Nucleus accumbens (tissue), 56 donors: ENCODE data around the gene MAP4K1.

Experiments used
- DNase-seq, 56 donors: peaks; one replicate each; lab custom pipeline; 2025; lab: John Stamatoyannopoulos, UW

Gene MAP4K1

GRCh38 chr19:38654628-38655055 lies 36.9 kb upstream of the MAP4K1 start:
- DNase-seq = no peak

DNA sequence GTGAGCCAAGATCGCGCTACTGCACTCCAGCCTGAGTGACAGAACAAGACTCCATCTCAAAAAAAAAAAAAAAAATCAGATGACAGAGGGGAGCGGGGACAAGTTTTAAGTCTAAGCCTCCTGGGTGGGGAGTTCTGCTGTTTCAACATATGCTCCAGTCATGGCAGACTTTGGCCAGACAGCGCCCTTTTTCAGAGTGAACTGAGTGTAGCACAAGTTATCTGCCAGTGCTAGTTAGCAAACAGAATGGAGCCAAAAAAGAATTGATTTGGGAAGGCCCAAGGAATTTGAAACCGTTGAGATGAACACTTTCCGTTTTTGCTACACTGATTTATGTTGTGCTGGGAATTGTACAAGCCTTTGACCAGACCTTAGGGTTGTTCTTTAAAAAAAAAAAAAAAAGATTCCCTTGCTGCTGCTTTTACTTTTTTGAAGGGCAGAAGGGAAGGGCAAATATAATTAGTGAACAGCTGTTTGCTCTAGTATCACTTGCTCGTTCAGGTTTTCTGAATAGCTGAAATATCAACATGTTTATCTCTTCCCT lies 35.3 kb upstream of the MAP4K1 start:
- DNase-seq = no peak

- DNase-seq = no peak
Observed at GRCh38 chr19:38650911-38651584, 33.3 kb upstream of the MAP4K1 start.

DNA sequence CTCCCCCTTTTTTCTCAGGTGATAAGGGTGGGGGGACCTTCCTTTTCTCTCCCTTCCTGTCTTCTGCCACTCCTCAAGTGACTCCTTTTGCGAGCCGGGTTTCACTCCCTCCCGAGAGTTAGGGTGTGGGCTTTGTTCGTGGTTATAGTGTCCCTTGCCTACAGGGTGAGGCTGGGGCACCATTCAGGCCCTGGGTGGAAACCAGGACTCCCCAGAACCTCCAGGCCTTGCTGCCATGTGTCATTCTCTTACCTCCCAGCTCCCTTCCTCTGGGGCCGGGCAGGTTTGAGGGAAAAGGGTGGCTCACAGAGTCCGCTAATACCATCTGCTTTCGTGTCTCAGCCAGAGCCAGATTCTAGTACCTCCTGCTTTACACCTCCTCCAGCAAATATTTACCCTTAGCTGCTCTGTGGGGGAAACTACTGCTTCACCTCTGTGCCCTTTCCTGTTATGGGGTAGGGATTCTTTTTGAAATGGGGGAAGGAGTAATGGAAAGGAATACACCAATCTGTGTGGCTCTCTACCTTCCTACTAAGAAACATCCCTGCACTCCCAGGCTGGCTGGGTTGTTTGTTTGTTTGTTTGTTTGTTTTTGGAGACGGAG lies 32.5 kb upstream of the MAP4K1 start:
- no peak for DNase-seq

GRCh38 chr19:38649305-38650171 lies 31.8 kb upstream of the MAP4K1 start:
- DNase-seq = peak in 8 of 56 donors; percentile 8 to 42 (median 22)

DNA sequence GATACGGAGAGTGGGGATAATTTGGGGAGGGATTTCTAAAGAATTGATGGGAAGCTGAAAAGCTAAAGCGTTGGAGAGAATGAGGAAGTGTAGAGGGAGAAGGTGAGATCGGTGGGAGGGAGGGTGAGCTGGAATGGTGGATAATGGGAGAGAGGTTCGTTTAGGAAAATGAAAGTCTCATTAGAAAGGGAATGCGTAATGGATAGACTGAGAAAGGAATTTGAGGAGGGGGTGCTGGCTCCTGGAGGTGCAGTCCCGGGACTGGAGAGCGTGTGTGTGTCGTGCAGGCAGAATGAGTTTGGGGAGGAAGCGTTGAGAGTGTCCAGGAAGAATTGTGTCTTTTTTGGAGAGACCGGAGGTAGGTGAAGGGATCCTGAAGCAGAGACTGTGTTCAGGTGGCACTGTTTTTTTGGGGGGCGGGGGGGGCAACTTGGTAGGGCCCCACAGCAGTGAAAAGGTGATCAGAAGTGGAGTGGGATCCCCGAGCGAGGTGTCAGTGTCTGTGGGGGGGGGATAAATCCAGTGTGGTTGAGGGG lies 31.1 kb upstream of the MAP4K1 start:
- DNase-seq = peak in 1 of 56 donors; percentile 14

DNA sequence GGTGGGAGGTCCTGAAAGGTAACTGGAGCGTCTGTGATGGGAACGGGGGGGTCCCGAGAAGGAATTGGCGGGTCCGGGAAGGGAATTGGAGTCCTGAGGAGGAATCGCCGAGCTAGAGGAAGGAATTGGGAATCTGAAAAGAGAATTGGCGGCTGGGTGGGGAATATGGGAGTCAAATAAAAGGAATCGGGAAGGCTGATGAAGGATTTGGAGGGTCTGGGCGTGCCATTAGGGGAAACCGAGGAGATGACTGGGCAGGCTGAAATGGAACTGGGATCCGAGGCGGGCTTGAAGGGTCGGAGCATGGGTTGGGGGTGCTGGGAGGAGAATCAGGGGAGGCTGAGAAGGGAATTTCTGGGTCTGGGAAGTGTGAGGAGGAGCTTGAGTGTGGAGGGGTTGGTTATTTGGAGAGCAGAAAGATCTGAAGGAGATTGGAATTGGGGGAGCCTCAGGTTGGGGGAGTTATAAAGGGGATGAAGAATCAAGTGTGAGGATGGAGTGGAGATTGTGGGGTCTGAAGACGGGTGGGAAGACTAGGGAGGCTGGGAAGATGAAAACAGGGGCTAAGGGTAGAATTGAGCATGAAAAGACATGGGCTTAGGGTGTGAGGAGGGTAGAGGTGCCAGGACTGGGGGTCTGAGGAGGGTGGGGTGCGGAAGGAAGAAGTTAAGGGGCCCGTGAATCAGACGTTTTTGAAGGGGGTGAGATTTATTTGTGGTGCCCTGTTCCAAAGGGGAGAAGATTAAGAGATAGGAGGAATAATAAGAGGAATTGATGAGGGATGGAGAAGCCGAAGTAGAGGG lies 30.4 kb upstream of the MAP4K1 start:
- DNase-seq = peak in 3 of 56 donors; percentile 20 to 48 (median 28)

- peak; percentile 64 to 100 (median 97) for DNase-seq
Observed at GRCh38 chr19:38647368-38647965, 29.7 kb upstream of the MAP4K1 start, which contains the start of gene ACTN4. TSS of gene ACTN4 (plus strand) at chr19:38647649. CDS start at chr19:38647746, 97 bp downstream.

GRCh38 chr19:38644719-38645118 lies 27.0 kb upstream of the MAP4K1 start:
- no peak for DNase-seq

GRCh38 chr19:38642176-38642575 lies 24.4 kb upstream of the MAP4K1 start:
- DNase-seq = no peak

GRCh38 chr19:38640368-38640767 lies 22.6 kb upstream of the MAP4K1 start:
- no peak for DNase-seq

GRCh38 chr19:38639679-38640078 lies 21.9 kb upstream of the MAP4K1 start:
- DNase-seq = no peak

GRCh38 chr19:38638461-38638860 lies 20.7 kb upstream of the MAP4K1 start:
- DNase-seq = no peak

- no peak for DNase-seq
Observed at GRCh38 chr19:38635483-38636399, 18.0 kb upstream of the MAP4K1 start.

GRCh38 chr19:38634757-38635482 lies 17.2 kb upstream of the MAP4K1 start:
- DNase-seq = peak in 48 of 56 donors; percentile 5 to 83 (median 30)

DNA sequence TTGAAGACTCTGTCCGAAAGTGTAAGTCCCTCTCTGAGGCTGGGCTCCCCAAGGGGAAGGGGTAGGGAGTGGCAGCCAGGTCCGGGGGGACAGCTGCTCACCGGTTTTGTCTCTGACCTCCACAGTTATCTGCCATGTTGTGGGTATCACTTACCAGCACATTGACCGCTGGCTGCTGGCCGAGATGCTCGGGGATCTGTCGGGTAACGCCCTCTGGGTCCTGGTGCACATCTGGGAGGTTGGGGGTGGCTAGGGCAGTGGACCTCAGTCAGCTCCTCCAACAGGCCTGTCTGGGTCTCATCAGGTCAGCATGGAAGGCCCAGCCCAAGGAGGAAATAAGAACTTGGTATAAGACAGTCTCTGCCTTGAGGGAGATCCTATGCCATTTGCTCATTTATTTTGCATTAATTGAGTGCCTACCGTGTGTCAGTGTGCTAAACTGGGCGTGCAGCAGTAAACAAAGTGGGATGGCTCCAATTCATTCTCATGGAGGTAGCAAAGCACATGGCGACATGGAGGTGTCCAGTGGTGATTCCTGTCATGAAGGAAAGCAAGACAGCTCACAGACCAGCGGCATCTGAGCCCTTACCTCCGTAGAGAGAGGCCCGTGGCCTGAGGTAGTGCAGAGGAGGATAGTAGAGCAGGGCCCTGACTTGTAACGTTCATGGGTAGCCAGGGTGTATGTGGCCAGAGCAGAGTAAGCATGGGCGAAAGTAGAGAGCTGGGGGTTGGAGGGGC lies 14.9 kb upstream of the MAP4K1 start:
- no peak for DNase-seq
